MCF 10A (cell line): Measurements from ENCODE around the gene NOD1. TPM values are rescaled to one million over a fixed set of nuclear protein-coding genes. Genes with fewer than 3 reads are reported as not detected.
A peak's percentile ranks its signal among the peaks of the same experiment; 100 is the strongest.

Experiments
- BruUV-seq: library from RNA; stranded (reverse); fragments of 400-500 nt; replicated peaks from 2 replicates; lab custom pipeline; 2021; lab: Mats Ljungman, UMichigan
- CTCF ChIA-PET: fragments of 300-600 bp; sonication (Branson Sonifier 250); formaldehyde crosslinking; extraction: SDS; loops from one replicate; lab custom pipeline; 2021; ENCODE audit warnings: antibody characterized with exemption, inconsistent platforms; lab: Yijun Ruan, JAX
- POLR2A ChIA-PET: fragments of 300-600, 350-650 bp; sonication (Branson Sonifier 250); formaldehyde crosslinking; extraction: SDS; loops from one replicate; lab custom pipeline; 2020; ENCODE audit warnings: antibody characterized with exemption, inconsistent platforms; lab: Yijun Ruan, JAX
- DNase-seq: peaks from one replicate; pipeline ENCODE4 v3.0.0-alpha.2; 2018; ENCODE audit not compliant: unreplicated experiment
- H3K27ac Mint-ChIP-seq: one replicate; pipeline ENCODE4 v1.8.0; 2022; ENCODE audit warnings: mild to moderate bottlenecking, low read depth, mixed read lengths; ENCODE audit not compliant: unreplicated experiment
- H3K27me3 Mint-ChIP-seq: one replicate; pipeline ENCODE4 v1.8.0; 2022; ENCODE audit warnings: mixed read lengths; ENCODE audit not compliant: insufficient read depth, unreplicated experiment
- H3K36me3 Mint-ChIP-seq: one replicate; pipeline ENCODE4 v1.8.0; 2022; ENCODE audit warnings: mild to moderate bottlenecking, moderate library complexity, mixed read lengths; ENCODE audit not compliant: insufficient read depth, unreplicated experiment
- H3K4me1 Mint-ChIP-seq: one replicate; pipeline ENCODE4 v1.8.0; 2022; ENCODE audit warnings: mixed read lengths; ENCODE audit not compliant: insufficient read depth, unreplicated experiment
- H3K4me3 Mint-ChIP-seq: one replicate; pipeline ENCODE4 v1.8.0; 2022; ENCODE audit warnings: mild to moderate bottlenecking, moderate library complexity, mixed read lengths; ENCODE audit not compliant: unreplicated experiment
- H3K9me3 Mint-ChIP-seq: one replicate; pipeline ENCODE4 v1.8.0; 2022; ENCODE audit warnings: mixed read lengths; ENCODE audit not compliant: unreplicated experiment
- intact Hi-C: fragments of 100-400 bp; cut with micrococcal nuclease; formaldehyde crosslinking; loops from 2 replicates; pipeline ENCODE4 v1.14.1; 2022
- total RNA-seq: library from RNA; stranded (reverse); gene quantifications from 2 replicates; pipeline ENCODE4 v1.2.3, GENCODE V29; 2022
- TF ChIP-seq, protein P1 (sequence below): fragments of 200-600 bp; IDR thresholded peaks from one replicate; pipeline ENCODE4 v1.8.0; 2022; ENCODE audit warnings: antibody characterized with exemption, mild to moderate bottlenecking; ENCODE audit not compliant: unreplicated experiment

The NOD1 gene
- total RNA-seq, 1 experiment from 2014 or later, result 3.8 TPM

DNA sequence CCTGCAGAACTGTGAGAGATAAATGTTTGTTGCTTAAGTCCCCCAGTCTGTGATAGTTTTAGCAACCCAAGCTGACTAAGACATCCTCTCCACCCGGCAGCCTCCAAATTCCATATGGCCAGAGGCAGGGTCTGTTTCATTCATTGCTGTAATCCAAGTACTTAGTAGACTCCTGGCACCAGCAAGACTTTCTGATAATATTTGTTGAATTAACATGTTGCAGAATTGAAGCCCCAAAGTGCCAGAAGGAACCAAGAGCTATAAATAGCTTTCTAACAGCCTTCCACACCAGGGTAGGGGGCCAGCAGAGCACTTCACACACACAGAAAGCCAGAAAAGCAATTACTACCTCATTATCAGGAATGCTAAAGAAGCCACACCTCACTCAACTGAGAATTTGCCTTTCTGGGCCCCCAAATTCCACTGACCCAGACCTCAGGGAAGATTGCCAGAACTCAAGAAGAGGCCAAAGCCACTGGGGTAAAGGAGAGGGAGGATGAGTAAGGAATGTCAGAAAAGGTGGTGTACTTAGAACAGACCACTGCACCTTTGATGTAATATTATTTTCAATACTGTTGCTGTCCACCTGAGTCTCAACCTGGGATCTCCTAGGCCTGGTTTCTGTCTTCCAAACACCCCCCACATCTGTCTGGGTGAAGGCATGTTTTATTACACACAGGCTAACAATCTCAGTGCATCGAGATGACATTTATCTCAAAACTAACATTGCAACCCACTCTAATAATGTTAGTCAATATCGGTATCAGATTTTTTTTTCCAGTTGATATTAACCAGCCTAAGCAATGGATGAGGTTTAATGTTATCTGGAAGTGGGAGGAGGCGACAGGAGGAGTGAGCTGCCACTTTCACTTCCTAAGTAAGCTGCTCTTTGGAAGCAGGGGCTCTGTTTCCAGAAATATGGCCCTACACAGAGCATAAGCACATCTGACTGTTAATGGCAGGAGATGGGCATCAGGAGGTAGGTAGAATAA lies 5.5 kb downstream of the NOD1 start:
- Mint-ChIP-seq H3K4me3 (no peak overlapping the region), H3K27ac (no peak overlapping the region), H3K27me3 (no peaks in the 10 kb centered on the region), H3K9me3 (no peaks in the 10 kb centered on the region), H3K4me1 (peaks cover 27% of the 10 kb centered on the region), H3K36me3 (no peaks in the 10 kb centered on the region)
- POLR2A ChIA-PET, result interaction anchor here (1.8 kb wide), 1 partner anchor 12 kb away, joined by 5 read pairs; no protein-coding TSS in a partner anchor
- CTCF ChIA-PET, result interaction anchor here (1.1 kb wide), 1 partner anchor 90 kb away, joined by 3 read pairs; no protein-coding TSS in a partner anchor
- peak; percentile 43 for DNase-seq
- BruUV-seq, result no TSS peak
- intact Hi-C loops, result no loop called here
- TF ChIP-seq, protein P1, sequence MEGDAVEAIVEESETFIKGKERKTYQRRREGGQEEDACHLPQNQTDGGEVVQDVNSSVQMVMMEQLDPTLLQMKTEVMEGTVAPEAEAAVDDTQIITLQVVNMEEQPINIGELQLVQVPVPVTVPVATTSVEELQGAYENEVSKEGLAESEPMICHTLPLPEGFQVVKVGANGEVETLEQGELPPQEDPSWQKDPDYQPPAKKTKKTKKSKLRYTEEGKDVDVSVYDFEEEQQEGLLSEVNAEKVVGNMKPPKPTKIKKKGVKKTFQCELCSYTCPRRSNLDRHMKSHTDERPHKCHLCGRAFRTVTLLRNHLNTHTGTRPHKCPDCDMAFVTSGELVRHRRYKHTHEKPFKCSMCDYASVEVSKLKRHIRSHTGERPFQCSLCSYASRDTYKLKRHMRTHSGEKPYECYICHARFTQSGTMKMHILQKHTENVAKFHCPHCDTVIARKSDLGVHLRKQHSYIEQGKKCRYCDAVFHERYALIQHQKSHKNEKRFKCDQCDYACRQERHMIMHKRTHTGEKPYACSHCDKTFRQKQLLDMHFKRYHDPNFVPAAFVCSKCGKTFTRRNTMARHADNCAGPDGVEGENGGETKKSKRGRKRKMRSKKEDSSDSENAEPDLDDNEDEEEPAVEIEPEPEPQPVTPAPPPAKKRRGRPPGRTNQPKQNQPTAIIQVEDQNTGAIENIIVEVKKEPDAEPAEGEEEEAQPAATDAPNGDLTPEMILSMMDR, result no peak

DNA sequence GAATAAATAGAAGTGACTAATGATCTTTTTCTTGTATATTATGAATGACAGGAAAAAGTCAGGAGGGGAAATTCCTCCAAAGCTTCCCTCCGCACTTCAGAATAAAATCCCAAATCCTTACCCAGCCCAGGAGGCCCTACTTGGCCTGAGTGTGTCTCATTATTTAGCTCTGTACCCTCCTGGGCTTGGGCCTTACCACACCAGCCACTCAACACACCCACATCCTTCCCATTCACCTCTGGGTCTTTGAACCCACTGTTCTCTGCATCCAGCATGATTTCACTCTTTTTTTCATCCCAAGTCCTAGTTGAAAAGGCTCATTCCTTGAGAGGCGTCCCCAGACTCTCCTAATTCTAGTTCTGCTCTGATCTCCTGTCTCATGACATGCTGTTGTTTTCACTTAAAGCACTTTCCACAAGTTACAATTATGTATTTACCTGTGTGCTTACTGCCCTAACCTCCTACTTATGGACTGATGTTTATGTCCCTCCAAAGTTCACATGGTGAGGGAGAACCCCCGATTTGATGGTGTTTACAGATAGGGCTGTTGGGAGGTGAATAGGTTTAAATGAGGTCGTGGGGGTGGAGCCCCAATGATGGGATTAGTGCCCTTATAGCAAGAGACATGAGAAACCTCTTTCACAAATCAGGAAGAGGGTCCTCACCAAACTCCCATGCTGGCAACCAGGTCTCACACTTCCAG lies 6.4 kb downstream of the NOD1 start:
- intact Hi-C loops, result no loop called here
- Mint-ChIP-seq H3K36me3 (no peaks in the 10 kb centered on the region), H3K27me3 (no peaks in the 10 kb centered on the region), H3K9me3 (no peaks in the 10 kb centered on the region), H3K27ac (no peak overlapping the region), H3K4me3 (no peak overlapping the region), H3K4me1 (peaks cover 27% of the 10 kb centered on the region)
- CTCF ChIA-PET, result interaction anchor here (1.1 kb wide), 1 partner anchor 91 kb away, joined by 3 read pairs; no protein-coding TSS in a partner anchor
- no peak for DNase-seq
- TF ChIP-seq, protein P1, result no peak
- BruUV-seq, result no TSS peak
- POLR2A ChIA-PET, result no interaction called here

DNA sequence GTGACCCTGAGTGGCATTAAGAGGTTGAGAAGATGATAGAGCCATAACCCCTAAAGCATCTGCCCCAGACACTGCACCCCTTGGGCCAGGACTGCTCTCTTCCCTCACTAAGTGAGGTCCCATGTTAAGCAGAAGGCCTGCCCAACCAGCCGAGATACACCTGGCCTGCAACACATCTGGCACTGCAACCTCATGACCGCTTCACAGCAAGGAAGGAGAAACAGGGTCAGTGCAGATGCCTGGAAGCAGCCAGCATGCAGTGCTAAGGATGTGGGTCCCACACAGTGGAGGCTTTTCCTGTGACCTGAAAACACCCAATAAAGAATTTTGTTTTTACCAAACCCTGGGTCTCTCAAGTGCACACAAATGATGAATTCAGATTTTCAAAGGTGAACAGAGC lies 7.4 kb downstream of the NOD1 start:
- H3K27ac Mint-ChIP-seq, result peak overlapping the region; percentile 98
- BruUV-seq, result no TSS peak
- peaks cover 27% of the 10 kb centered on the region for H3K4me1 Mint-ChIP-seq
- DNase-seq, result no peak
- TF ChIP-seq, protein P1, result no peak
- no peaks in the 10 kb centered on the region for H3K9me3 Mint-ChIP-seq
- H3K36me3 Mint-ChIP-seq, result no peaks in the 10 kb centered on the region
- no peak overlapping the region for H3K4me3 Mint-ChIP-seq
- POLR2A ChIA-PET, result no interaction called here
- intact Hi-C loops, result no loop called here
- H3K27me3 Mint-ChIP-seq, result no peaks in the 10 kb centered on the region
- CTCF ChIA-PET, result interaction anchor here (0.6 to 1.1 kb wide), 3 partner anchors 9 to 829 kb away, joined by 3 to 4 read pairs (median 3); no protein-coding TSS in a partner anchor

DNA sequence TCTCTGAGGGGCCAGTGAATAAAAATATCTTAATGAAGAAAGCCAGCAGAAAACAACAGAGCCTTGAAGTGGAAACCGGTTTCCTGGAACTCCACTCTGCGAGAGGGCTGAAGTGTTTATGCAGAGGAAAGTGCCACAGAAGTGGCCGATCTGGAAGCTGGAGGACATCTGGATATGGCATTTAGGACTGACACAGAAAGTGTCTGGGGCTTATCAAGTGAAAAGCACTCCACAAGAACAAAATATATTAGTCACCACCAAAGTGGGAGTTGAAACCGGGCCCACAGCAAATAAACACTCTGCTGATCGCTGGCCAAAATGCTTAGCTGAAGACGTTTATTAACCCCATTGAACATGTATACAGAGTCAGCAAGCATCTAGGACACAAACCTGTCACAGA lies 7.8 kb downstream of the NOD1 start:
- H3K27ac Mint-ChIP-seq, result peak overlapping the region; percentile 98
- intact Hi-C loops, result no loop called here
- H3K27me3 Mint-ChIP-seq, result no peaks in the 10 kb centered on the region

More for the DNA sequence above, 7.8 kb downstream of the NOD1 start:
- H3K36me3 Mint-ChIP-seq, result no peaks in the 10 kb centered on the region
- H3K4me3 Mint-ChIP-seq, result no peak overlapping the region
- no peaks in the 10 kb centered on the region for H3K9me3 Mint-ChIP-seq
- no TSS peak for BruUV-seq
- ChIA-PET POLR2A (no interaction called here), CTCF (interaction anchor here (0.6 to 1.1 kb wide), 3 partner anchors 10 to 829 kb away, joined by 3 to 4 read pairs (median 3); no protein-coding TSS in a partner anchor)
- peaks cover 27% of the 10 kb centered on the region for H3K4me1 Mint-ChIP-seq
- DNase-seq, result peak; percentile 41
- TF ChIP-seq, protein P1, result no peak
